HepG2 (cell line): ENCODE data around the gene CCDC106. TPM values are rescaled to one million over a fixed set of nuclear protein-coding genes. Genes with fewer than 3 reads are reported as not detected.
A peak's percentile ranks its signal among the peaks of the same experiment; 100 is the strongest.

Source experiments
- ATAC-seq: fragments of 200-7000 bp; cut with Tn5 transposase; 3 replicates; pipeline ENCODE4 v1.9.1; 2020; ENCODE audit warnings: mild to moderate bottlenecking, moderate library complexity
- BruUV-seq: library from RNA; stranded (reverse); fragments of 400-500 nt; replicated peaks from 2 replicates; lab custom pipeline; 2021; lab: Mats Ljungman, UMichigan
- CTCF ChIA-PET: fragments of 300-600 bp; formaldehyde crosslinking; extraction: SDS; loops from one replicate; lab custom pipeline; 2021; ENCODE audit warnings: low total read pairs, inconsistent platforms, low intra/inter-chr PET ratio; lab: Yijun Ruan, JAX
- POLR2A ChIA-PET: fragments of 350-600 bp; sonication (Branson Sonifier 250); formaldehyde crosslinking; loops from one replicate; lab custom pipeline; 2020; ENCODE audit warnings: antibody characterized with exemption, inconsistent platforms; lab: Yijun Ruan, JAX
- DNase-seq: peaks from one replicate; pipeline ENCODE4 v3.0.0-alpha.2; 2015; ENCODE audit warnings: low spot score
- FAIRE-seq: peaks from 3 replicates; lab custom pipeline; 2011; peaks lifted over from hg19 to GRCh38; lab: Jason Lieb, UNC
- H2AFZ ChIP-seq: one replicate; pipeline ENCODE4 v1.6.1; 2011; ENCODE audit warnings: low read length, inconsistent platforms
- H3K27ac ChIP-seq: fragments of 300-600 bp; 3 replicates; pipeline ENCODE4 v1.8.0; 2011; ENCODE audit warnings: mixed run types, mild to moderate bottlenecking, mixed read lengths, low read length, inconsistent platforms; ENCODE audit not compliant: insufficient read depth; ENCODE audit errors: extremely low read length
- H3K27me3 ChIP-seq, 2 experiments: fragments of 200-600 bp in 1 of 2; 2 replicates in 1 of 2; 3 replicates in 1 of 2; pipeline versions ENCODE4 v1.6.0 to v1.8.0; 2011; ENCODE audit warnings: low read length in 2 of 2, mild to moderate bottlenecking in 2 of 2, moderate library complexity in 2 of 2, inconsistent platforms in 1 of 2; ENCODE audit not compliant: insufficient read depth in 2 of 2, control insufficient read depth in 1 of 2
- H3K36me3 ChIP-seq, 2 experiments: fragments of 200-600 bp in 1 of 2; replicated peaks in 1 of 2; 2 replicates in 1 of 2; 3 replicates in 1 of 2; pipeline versions ENCODE4 v1.5.1 to v1.8.0; 2011; ENCODE audit warnings: low read length in 2 of 2, inconsistent platforms in 1 of 2; ENCODE audit not compliant: insufficient read depth in 2 of 2, control insufficient read depth in 1 of 2
- H3K4me1 ChIP-seq: 2 replicates; pipeline ENCODE4 v1.5.1; 2012; ENCODE audit warnings: low read length, inconsistent platforms; ENCODE audit not compliant: insufficient read depth
- H3K4me2 ChIP-seq: 2 replicates; pipeline ENCODE4 v1.6.0; 2011; ENCODE audit warnings: low read depth, low read length, inconsistent platforms
- H3K4me3 ChIP-seq, 3 experiments: fragments of 200-600 bp in 1 of 3; sonication (generic), shearing (Covaris generic) in 1 of 3; replicated peaks in 1 of 3; 2 replicates each; pipeline ENCODE4 v1.5.1; 2011 to 2016; ENCODE audit warnings: low read length in 3 of 3, inconsistent platforms in 2 of 3, low read depth in 2 of 3, mild to moderate bottlenecking in 2 of 3, control low read depth in 1 of 3, mixed read lengths in 1 of 3; ENCODE audit not compliant: insufficient read depth in 1 of 3
- H3K79me2 ChIP-seq: one replicate; pipeline ENCODE4 v1.6.1; 2011; ENCODE audit warnings: low read length, inconsistent platforms; ENCODE audit not compliant: insufficient read depth
- H3K9ac ChIP-seq: 2 replicates; pipeline ENCODE4 v1.6.0; 2011; ENCODE audit warnings: mild to moderate bottlenecking, low read depth, low read length, inconsistent platforms; ENCODE audit not compliant: insufficient read depth
- H3K9me3 ChIP-seq: 2 replicates; pipeline ENCODE4 v1.5.1; 2012; ENCODE audit warnings: mild to moderate bottlenecking, low read length
- H4K20me1 ChIP-seq: 2 replicates; pipeline ENCODE4 v1.6.0; 2011; ENCODE audit warnings: inconsistent platforms, mild to moderate bottlenecking, low read length, moderate library complexity; ENCODE audit not compliant: insufficient read depth
- ELK4 ChIP-seq: sonication (generic); formaldehyde crosslinking; IDR thresholded peaks from 2 replicates; pipeline ENCODE4 v1.9.0; 2021; ENCODE audit warnings: missing genetic modification reagents, borderline replicate concordance
- HNRNPUL1 ChIP-seq: fragments of 200-400 bp; formaldehyde crosslinking; IDR thresholded peaks from 2 replicates; pipeline ENCODE4 v1.6.1; 2017; ENCODE audit warnings: low read depth, mild to moderate bottlenecking, low read length, moderate library complexity
- NFAT5 ChIP-seq: sonication (generic); formaldehyde crosslinking; IDR thresholded peaks from 2 replicates; pipeline ENCODE4 v1.4.0; 2020; ENCODE audit warnings: missing genetic modification reagents
- WGBS: methylation state at CpG from one replicate; pipeline ENCODE4 v1.1.6; 2017; ENCODE audit warnings: low lambda C conversion rate; 5-methylcytosine and 5-hydroxymethylcytosine counted together
- in situ Hi-C: cut with HindIII; loops from 2 replicates; pipeline ENCODE4 v1.10.0; 2017; ENCODE audit warnings: low pct_unique_long_range_greater_than_20kb; ENCODE audit not compliant: extremely low pct_ligation_motif_present
- intact Hi-C: fragments of 100-400 bp; cut with micrococcal nuclease; formaldehyde crosslinking; loops from one replicate; pipeline ENCODE4 v1.10.0; 2022; ENCODE audit not compliant: unreplicated experiment
- polyA plus RNA-seq, 8 experiments: library from polyadenylated mRNA; depleted of rRNA in 3 of 8; stranded (reverse) in 7 of 8; unstranded in 1 of 8; fragments of >200 nt; fragmentation: Illumina TruSeq in 4 of 8; extraction: Trizol in 4 of 8; gene quantifications; 2 replicates each; pipeline versions ENCODE4 v1.2.1 to v1.2.3, GENCODE V29; 2011 to 2016; ENCODE audit warnings: low read depth in 4 of 8, missing spikeins in 1 of 8, mixed read lengths in 1 of 8; ENCODE audit not compliant: insufficient read depth in 1 of 8
- total RNA-seq, 5 experiments: library from RNA; depleted of rRNA; stranded (reverse); fragments of >200 nt; fragmentation: Illumina TruSeq; extraction: Trizol; gene quantifications; 2 replicates each; pipeline ENCODE4 v1.2.3, GENCODE V29; 2016; ENCODE audit warnings: low read depth in 1 of 5

CCDC106 gene
- total and polyA plus RNA-seq, 2 of the 13 experiments (the other 11 are each of a cell fraction or from before 2014, with no cell fraction given): 4.7 to 8.8 TPM

- no peak for TF ChIP-seq NFAT5 (CRISPR knock-in tag)
These were observed 714 bp downstream of the CCDC106 start (continued) for GRCh38 chr19:55648585-55649267.

GRCh38 chr19:55649268-55650125 lies 1.5 kb downstream of the CCDC106 start:
- ATAC-seq (no peak), DNase-seq (no peak), FAIRE-seq (no peak)
- TF ChIP-seq ELK4 (CRISPR knock-in tag) (no peak), HNRNPUL1 (no peak)
- CTCF ChIA-PET: no interaction called here
- H3K9me3 ChIP-seq: no peaks in the 10 kb centered on the region
- peak overlapping the region; percentile 86; the same call in 1 of the 2 replicates for H3K9ac ChIP-seq
- peaks cover 0 to 10% of the 10 kb centered on the region in 2 experiments; a peak in 2 of 5 replicates for H3K36me3 ChIP-seq
- H3K27me3 ChIP-seq: no peaks in the 10 kb centered on the region; a peak in 1 of 5 replicates
- 92% methylated on average over 12 of the region's 17 CpGs for WGBS
- peak overlapping the region in 1 of 3 experiments; percentile 96; a peak in 1 of 6 replicates for H3K4me3 ChIP-seq
- 0 out of 2 replicates have a peak, but pooled peaks cover under 1% of the 10 kb centered on the region for H4K20me1 ChIP-seq
- H3K4me1 ChIP-seq: peaks cover 42% of the 10 kb centered on the region
- no TSS peak for BruUV-seq
- H3K79me2 ChIP-seq: peaks cover 18% of the 10 kb centered on the region
- intact Hi-C loops: no loop called here
- no peak overlapping the region for H3K27ac ChIP-seq
- H2AFZ ChIP-seq: no peak overlapping the region
- POLR2A ChIA-PET: interaction anchor here (0.6 kb wide), 1 partner anchor 8 kb away, joined by 3 read pairs; the partner anchor contains the start of gene ZNF580
- in situ Hi-C loops: no loop called here
- H3K4me2 ChIP-seq: peak overlapping the region; percentile 82
